ENCODE measurements around the gene CCP110.
"Not testable (repeated sequence)": the region's sequence is repeated elsewhere in the genome, so short reads cannot be mapped to it uniquely, and the experiment has no call there.

CCP110 gene

DNA sequence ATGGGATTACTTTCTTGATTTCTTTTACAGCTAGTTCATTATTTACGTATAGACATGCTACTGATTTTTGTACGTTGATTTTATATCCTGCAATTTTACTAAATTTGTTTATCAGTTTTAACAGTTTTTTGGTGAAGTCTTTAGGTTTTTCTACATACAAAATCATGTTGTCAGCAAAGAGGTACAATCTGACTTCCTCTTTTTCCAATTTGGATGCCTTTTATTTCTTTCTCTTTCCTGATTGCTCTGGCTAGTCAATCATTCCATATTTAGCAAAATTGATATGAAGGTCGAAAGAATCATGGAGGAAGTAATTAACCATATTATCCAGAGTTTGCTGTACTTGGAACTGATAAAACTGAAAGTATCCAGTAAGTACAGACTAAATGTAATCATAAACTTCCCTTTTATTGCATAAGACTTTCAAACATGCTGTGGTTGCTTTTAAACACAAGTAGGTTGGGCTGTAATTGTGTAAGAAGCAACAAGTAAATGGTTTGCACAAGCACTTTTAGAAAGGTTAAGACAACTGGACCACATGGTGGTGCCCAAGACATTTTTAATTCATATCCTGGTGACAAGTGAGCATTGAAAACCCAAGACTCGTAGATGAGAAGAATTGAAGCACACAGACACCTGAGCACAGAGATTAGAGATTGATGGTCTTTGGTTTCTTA, 10.2 kb upstream of the CCP110 start:
- no peak for DNase-seq

- no peak for DNase-seq
Measured at GRCh38 chr16:19515757-19516156, 8.0 kb upstream of the CCP110 start.

GRCh38 chr16:19517424-19518089, 6.2 kb upstream of the CCP110 start:
- no peak for DNase-seq

DNA sequence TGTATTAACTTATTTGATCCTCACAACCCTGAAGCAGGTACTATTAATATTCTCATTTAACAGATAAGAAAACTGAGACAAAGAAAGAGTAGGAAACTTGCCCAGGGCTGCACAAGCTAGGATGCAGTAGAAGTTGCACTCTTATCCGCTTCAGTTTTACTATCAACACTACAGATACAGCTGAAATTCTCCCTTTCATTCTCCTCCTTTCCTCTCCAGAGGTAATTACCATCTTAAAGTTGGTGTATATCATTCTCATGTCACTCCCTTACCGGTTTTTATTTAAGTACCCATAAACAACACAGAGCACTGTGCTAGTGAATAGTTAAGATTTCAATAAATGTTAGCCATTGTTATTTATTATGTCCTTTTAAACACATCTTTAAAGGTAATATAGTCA, 5.4 kb upstream of the CCP110 start:
- DNase-seq = no peak

GRCh38 chr16:19520861-19521331, 2.8 kb upstream of the CCP110 start:
- peak in 1 of 2 experiments; percentile 20 for DNase-seq

- peak; percentile 90 to 95 for DNase-seq
Measured at GRCh38 chr16:19521471-19522396, 2.0 kb upstream of the CCP110 start, which contains the start of gene GDE1. GDE1 (minus strand) TSS chr16:19522098; CDS start chr16:19521964, 134 bp downstream.

DNA sequence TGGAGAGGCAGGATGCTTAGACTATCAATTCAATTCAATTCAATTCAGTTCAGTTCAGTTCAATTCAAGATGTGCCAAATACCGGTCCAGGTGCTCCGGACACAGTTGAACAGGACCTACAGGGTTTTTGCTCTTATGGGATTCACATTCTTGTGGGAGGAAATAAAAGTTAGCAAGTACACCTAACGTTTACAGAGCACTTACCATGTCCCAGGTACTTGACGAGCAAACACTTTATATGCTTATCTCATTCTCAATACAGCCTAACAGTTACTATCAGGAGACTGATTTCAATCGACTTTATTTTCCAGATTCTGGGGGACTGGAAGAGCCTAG, 1.4 kb upstream of the CCP110 start:
- no peak for DNase-seq

DNA sequence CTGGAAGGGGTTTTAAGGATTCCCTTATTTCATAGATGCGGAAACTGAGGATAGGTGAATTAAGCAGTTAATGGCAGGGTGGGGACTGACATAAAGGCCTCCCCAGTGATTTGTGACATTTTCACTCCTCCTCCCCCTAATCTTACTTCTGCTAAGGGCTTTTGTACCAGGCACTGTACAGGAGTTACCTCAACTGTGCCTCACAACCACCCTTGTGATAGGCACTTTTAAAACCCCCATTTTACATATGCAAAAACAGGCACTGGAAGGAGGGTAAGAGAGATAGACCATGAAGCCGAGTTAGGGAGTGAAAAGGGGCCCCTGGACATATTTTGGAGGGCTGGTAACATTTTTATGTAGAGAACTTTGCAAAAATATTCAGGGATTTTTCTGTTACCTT, 982 bp upstream of the CCP110 start:
- no peak for DNase-seq

GRCh38 chr16:19523184-19523558, 571 bp upstream of the CCP110 start:
- DNase-seq = no peak

DNA sequence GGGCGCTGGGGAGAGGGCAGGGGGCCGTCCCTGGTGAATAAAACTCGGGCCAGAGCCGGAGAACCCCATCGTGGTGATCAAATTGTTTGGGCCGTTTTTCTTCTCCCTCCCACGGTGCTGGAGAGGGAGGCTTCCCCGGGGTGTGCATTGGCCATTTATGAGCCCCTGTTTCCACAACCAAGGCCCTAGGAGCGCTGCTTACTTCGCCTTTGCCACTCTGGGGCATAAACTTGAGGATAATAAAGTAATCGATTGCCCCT, 544 bp downstream of the CCP110 start:
- DNase-seq = no peak

DNA sequence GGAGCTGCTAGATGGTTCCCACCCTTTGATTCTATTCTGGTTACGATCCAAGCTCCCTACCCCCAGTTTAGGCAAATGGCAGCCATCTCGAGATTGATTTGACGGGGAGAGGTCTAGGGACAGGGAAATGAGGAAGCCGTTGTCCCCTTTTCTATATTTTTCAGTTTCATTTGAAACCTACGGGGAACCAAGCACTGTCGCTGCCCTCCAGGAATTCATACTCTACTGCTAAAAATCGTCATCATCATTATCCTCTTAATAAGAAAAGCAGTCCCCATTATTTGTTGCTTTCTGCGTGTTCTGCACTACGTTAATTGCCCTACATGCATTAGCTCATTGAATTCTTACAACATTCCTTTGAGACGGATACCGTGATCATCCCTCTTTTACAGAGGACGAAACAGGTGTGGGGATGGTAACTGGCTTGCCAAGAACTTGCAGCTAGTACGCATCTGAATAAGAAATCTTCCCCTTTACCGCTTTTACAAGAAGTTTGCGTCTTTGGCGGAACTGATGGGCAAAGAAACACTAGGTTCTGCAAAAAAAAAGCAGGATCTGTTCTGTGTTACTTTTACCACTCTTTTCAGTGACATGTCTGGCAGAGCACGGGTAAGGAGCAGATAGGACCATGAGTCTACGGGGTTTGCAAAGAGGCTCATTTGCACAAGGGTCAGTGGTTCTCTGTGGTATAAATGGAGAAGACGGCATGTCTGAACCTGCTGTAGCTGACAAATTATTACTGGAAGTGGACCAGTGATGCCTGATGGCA, 1.1 kb downstream of the CCP110 start:
- peak in 1 of 2 experiments; percentile 30 for DNase-seq

DNA sequence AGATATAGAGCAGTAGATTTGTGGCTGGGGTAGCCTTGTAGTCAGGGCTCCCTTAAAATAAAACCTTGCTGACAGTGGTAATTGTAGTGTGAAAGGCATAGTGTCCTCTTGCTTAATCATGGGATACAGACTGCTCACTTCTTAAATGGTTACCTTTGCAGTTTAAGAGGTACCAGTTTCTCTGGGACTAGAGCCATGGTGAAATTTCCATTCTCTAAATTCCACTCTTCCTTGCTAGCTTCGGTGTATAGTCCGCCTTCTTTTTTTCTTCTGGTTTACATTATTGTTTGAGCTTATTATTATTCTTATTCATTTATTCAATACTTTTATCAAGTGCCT, 1.6 kb downstream of the CCP110 start:
- DNase-seq = no peak

DNA sequence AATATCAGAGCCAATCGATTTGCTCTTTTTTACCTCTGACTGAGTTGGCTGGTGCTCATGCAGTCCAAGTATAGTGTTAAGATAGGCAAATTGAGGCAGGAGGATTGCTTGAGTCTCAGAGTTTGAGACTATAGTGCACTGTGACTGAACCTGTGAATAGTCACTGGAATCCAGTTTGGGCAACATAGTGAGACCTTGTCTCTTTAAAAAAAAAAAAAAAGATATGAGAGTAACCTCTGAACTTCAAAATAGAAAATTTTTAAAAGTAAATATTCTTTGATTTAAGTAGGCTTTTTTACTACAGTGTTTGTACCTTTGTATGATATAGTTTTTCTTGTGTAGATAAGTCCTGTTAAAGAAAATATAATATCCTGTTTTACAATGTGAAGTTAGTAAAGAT, 3.4 kb downstream of the CCP110 start:
- DNase-seq = no peak

GRCh38 chr16:19528666-19529065, 4.9 kb downstream of the CCP110 start:
- DNase-seq = no peak

DNA sequence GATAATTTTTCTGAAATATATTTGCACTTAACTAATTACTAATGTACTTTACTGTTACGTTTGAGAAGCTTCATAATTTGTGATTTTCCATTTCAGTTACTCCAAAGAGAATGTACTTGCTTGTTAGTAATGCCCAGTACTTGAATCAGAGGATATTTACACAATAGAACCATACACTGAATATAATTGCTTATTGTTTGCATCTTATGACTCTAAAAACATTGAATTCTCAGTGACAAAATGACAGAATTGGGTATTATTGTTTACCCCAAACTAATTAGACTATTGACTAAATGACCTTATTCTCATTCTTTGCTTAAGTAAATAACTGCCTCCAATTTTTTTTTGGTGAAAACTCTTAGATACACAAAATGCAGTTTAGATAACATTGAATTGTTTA, 8.9 kb downstream of the CCP110 start:
- no peak for DNase-seq

DNA sequence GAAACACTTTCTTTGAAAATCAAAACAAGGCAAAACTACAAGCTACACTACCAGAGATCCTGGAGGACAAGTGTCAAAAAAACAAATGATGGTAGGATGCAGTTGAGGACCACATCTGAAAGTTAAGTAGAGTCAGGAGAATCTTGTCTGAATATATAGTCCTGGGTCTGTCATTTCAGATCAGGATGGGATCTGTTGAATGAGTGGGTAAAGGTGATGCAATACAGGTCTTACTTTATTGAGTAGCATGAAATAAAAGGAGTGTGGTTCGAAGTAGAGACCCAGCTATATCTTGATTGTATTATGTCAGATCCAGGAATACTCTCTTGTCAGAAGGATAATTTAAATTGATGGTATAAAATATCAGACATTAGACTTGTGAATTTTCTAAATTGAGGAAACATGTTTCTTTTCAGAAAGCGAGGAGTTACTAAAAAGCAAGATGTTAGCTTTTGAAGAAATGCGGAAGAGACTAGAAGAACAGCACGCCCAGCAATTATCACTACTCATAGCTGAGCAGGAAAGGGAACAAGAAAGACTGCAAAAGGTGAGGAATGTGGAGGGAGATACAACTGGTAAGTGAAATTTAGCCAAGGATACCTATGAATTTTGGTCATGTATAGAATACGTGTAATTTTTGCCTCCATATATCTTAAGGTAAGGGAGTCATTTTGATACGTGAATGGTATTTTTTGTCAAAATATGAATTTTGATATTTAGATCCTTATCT, 16.7 kb downstream of the CCP110 start:
- no peak for DNase-seq

GRCh38 chr16:19542138-19542821, 18.5 kb downstream of the CCP110 start:
- peak; percentile 87 to 98 for DNase-seq

DNA sequence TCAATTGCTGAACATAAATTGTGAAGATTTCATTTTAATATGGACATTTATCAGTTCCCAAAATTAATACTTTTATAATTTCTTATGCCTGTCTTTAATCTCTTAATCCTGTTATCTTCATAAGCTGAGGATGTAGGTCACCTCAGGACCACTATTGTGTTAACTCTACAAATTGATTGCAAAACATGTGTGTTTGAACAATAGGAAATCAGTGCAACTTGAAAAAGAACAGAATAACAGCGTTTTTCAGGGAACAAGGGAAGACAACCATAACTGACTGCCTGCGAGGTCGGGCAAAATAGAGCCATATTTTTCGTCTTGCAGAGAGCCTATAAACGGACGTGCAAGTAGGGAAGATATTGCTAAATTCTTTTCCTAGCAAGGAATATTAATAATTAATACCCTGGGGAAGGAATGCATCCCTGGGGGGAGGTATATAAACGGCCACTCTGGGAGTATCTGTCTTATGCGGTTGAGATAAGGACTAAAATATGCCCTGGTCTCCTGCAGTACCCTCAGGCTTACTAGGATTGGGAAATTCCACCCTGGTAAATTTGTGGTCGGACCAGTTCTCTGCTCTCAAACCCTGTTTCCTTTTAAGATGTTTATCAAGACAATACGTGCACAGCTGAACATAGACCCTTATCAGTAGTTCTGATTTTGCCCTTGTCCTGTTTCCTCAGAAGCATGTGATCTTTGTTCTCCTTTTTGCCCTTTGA, 19.7 kb downstream of the CCP110 start:
- not testable (repeated sequence) for DNase-seq

DNA sequence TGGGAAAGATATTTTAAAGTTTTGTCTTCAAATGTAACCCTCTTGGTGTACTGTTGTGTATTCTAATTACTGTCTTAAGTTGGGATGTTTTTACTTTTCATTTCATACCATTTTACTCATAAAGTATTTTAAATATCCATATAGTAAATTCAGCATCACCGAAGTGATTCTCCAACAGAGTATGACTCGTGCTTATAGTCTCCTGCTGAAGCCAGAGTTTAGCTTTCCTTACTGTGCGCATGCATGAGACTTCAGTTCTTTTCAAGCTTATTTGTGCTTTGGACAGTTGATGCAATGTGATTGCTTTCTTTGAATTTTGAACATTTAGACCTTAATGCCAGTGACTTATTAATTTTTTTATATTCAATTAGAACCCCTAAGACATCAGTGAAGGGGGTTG, 24.4 kb downstream of the CCP110 start:
- DNase-seq = no peak

- DNase-seq = no peak
Measured at GRCh38 chr16:19549673-19550072, 25.9 kb downstream of the CCP110 start.

All from NCI-H524 (cell line).